OCI-LY1 (cell line): ENCODE results near the gene ASCC2.

Source experiments
- H2AFZ ChIP-seq: fragments of 200-600 bp; sonication (generic), shearing (Covaris generic); 2 replicates; pipeline ENCODE4 v1.6.0; 2014; ENCODE audit warnings: antibody characterized with exemption, mild to moderate bottlenecking, low read length
- H3F3A ChIP-seq: fragments of 200-600 bp; sonication (generic), shearing (Covaris generic); 2 replicates; pipeline ENCODE4 v1.6.0; 2014; ENCODE audit warnings: mild to moderate bottlenecking, antibody characterized with exemption, low read length, moderate library complexity; ENCODE audit not compliant: insufficient read depth
- H3K27ac ChIP-seq: fragments of 200-600 bp; sonication (generic); 2 replicates; pipeline ENCODE4 v1.5.1; 2014; ENCODE audit warnings: low read length, mixed run types, mild to moderate bottlenecking, low read depth; ENCODE audit not compliant: poor library complexity, severe bottlenecking
- H3K27me3 ChIP-seq: fragments of 200-600 bp; sonication (generic); 2 replicates; pipeline ENCODE4 v1.6.0; 2014; ENCODE audit warnings: antibody characterized with exemption, mild to moderate bottlenecking, low read length, moderate library complexity; ENCODE audit not compliant: insufficient read depth
- H3K36me3 ChIP-seq: fragments of 200-600 bp; sonication (generic); 2 replicates; pipeline ENCODE4 v1.6.1; 2014; ENCODE audit warnings: mild to moderate bottlenecking, antibody characterized with exemption, low read length, moderate library complexity, mixed read lengths; ENCODE audit not compliant: insufficient read depth
- H3K4me1 ChIP-seq: fragments of 200-600 bp; sonication (generic); 2 replicates; pipeline ENCODE4 v1.5.1; 2014; ENCODE audit warnings: mild to moderate bottlenecking, low read length, moderate library complexity; ENCODE audit not compliant: insufficient read depth, severe bottlenecking
- H3K4me2 ChIP-seq: fragments of 200-600 bp; sonication (generic), shearing (Covaris generic); 2 replicates; pipeline ENCODE4 v1.6.1; 2014; ENCODE audit warnings: low read length
- H3K4me3 ChIP-seq: fragments of 200-600 bp; sonication (generic); 2 replicates; pipeline ENCODE4 v1.5.1; 2014; ENCODE audit warnings: low read length, low read depth, mild to moderate bottlenecking, mixed read lengths; ENCODE audit not compliant: poor library complexity, severe bottlenecking
- H3K79me2 ChIP-seq: fragments of 200-600 bp; shearing (Covaris generic); 2 replicates; pipeline ENCODE4 v1.6.1; 2016; ENCODE audit warnings: mixed run types, low read length, mixed read lengths; ENCODE audit not compliant: insufficient read depth
- H3K9ac ChIP-seq: fragments of 200-600 bp; sonication (generic), shearing (Covaris generic); 2 replicates; pipeline ENCODE4 v1.6.1; 2014; ENCODE audit warnings: mild to moderate bottlenecking, low read length, mixed read lengths
- H3K9me2 ChIP-seq: fragments of 200-600 bp; sonication (generic), shearing (Covaris generic); 2 replicates; pipeline ENCODE4 v1.6.1; 2014; ENCODE audit warnings: low read depth, mild to moderate bottlenecking, low read length, mixed read lengths
- H3K9me3 ChIP-seq: fragments of 200-600 bp; shearing (Covaris generic); 2 replicates; pipeline ENCODE4 v1.6.1; 2014; ENCODE audit warnings: low read length, mixed read lengths
- H4K20me1 ChIP-seq: fragments of 200-600 bp; sonication (generic), shearing (Covaris generic); 2 replicates; pipeline ENCODE4 v1.6.0; 2016; ENCODE audit warnings: mild to moderate bottlenecking, low read length; ENCODE audit not compliant: insufficient read depth
- CTCF ChIP-seq: fragments of 200-600 bp; sonication (generic), shearing (Covaris generic); IDR thresholded peaks from 2 replicates; pipeline ENCODE4 v1.5.1; 2017; ENCODE audit warnings: mild to moderate bottlenecking, antibody characterized with exemption, low read length, moderate library complexity, mixed read lengths
- EZH2 ChIP-seq: fragments of 200-600 bp; sonication (generic), shearing (Covaris generic); IDR thresholded peaks from 2 replicates; pipeline ENCODE4 v1.8.0; 2017; ENCODE audit warnings: borderline replicate concordance, mixed run types, mild to moderate bottlenecking, antibody characterized with exemption, low read length, moderate library complexity, mixed read lengths

Gene ASCC2

DNA sequence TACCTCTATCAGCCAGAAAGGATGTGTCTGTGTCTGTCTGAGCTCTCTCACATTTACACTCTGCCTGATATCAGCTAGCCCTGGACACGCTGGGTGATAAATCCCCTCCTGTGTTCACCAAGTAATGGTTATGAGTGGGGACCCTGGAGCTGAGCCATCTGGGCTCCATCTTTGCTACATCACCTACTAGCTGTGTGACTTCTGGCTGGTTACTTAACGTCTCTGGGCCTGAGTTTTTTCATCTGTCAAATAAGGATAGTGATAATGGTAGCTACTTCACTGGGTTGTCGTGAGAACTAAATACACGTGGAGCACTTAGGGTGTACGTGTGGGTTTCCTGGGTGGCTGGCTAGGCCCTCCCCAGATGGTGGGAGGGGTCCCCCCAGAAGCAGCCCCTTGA, 48.0 kb downstream of the ASCC2 start:
- Histone ChIP-seq H3K36me3 (peaks cover 61% of the 10 kb centered on the region), H4K20me1 (no peaks in the 10 kb centered on the region), H3K9me3 (no peaks in the 10 kb centered on the region), H3K4me3 (no peak overlapping the region), H3K27me3 (no peaks in the 10 kb centered on the region), H3K27ac (no peak overlapping the region), H3K79me2 (no peaks in the 10 kb centered on the region), H3K9me2 (no peaks in the 10 kb centered on the region), H3K4me1 (no peaks in the 10 kb centered on the region), H3F3A (no peaks in the 10 kb centered on the region), H3K4me2 (no peak overlapping the region), H3K9ac (no peak overlapping the region), H2AFZ (no peak overlapping the region)
- TF ChIP-seq CTCF = no peak
- TF ChIP-seq EZH2 = no peak

DNA sequence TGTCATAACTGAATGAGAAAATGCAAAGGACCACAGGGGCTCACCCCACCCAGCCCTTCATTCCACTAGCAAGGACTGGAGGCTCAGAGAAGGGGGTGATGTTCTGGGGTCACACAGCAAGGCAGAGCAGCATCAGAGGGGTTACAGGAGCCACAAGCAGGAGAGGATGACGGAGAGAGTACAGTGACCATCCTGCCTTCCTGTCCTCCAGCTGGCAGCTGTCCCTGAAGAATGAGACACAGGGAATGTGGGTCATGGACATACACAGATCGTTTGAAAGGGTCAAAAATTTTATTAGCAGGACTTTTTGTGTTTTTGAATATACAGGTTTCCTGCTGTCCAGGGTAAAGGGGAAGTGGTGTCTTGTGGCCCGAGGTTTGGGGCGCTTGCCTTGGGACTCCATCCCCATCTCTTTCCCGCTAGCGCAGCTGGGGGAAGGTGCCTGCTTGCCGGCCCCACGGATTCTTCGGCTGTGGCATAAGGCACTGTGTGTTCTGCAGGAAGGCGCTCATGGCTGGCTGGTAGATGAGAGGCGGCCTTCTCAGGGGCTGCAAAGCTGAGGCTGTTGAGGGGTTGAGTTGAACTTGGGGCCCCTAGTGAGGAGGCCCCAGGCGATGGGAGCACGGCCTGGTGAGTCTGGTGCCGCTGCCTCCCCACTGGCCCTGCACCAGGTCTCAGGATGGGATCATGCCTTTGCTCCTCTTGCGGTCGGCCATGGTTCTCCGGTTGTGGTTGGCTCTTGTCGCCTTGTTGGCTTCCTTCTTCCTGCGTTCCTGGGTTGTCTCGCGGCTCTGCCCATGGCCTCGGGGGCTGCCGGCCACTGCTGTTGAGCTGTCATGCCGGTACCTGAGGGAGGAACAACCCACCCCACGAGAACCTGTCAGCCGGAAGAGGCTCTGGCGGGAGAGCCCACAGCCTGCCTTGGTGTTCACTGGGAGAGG, 49.5 kb downstream of the ASCC2 start:
- Histone ChIP-seq H3K79me2 (no peaks in the 10 kb centered on the region), H4K20me1 (no peaks in the 10 kb centered on the region), H3K9me3 (no peaks in the 10 kb centered on the region), H3K36me3 (peaks cover 59% of the 10 kb centered on the region), H3K27me3 (no peaks in the 10 kb centered on the region), H3K4me3 (no peak overlapping the region), H3K4me2 (no peak overlapping the region), H3K27ac (no peak overlapping the region), H3K9me2 (no peaks in the 10 kb centered on the region), H3K4me1 (no peaks in the 10 kb centered on the region), H3K9ac (no peak overlapping the region), H3F3A (no peaks in the 10 kb centered on the region), H2AFZ (no peak overlapping the region)
- TF ChIP-seq CTCF (no peak), EZH2 (no peak)

DNA sequence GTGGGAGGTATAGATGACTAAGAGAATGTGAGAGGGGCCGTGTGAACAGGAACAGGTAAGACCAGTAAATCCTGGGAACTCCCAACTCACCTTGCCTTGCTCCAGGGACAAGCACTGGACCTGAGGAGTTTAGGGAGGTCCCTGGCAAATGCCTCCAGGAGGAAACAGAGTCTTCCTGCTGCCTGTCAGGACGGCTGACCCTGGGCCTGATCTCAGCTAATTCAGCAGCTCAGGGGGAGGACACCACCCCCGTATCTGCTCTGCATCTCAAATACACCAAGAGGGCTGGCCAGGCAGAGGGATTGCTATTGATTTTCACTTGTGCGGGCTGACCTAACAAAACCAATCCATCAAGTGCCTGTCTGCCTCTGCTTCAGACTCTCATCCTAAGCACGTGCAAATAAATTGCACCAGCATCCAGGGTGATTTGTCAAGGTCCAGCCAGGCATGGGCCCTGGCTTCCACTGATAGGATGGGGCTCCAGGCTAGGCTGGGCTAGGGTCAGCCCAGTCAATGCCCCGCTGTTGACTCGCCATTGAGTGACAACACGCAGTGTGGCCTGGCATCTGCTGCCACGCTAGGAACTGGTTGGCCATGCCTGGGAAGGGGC, 50.6 kb downstream of the ASCC2 start:
- no peaks in the 10 kb centered on the region for H3K4me1 ChIP-seq

More for the DNA sequence above, 50.6 kb downstream of the ASCC2 start:
- no peak overlapping the region for H3K4me2 ChIP-seq
- H3K36me3 ChIP-seq = peaks cover 48% of the 10 kb centered on the region
- H3F3A ChIP-seq = no peaks in the 10 kb centered on the region
- H2AFZ ChIP-seq = no peak overlapping the region
- no peak overlapping the region for H3K4me3 ChIP-seq
- no peaks in the 10 kb centered on the region for H3K9me2 ChIP-seq
- no peak overlapping the region for H3K27ac ChIP-seq
- H4K20me1 ChIP-seq = no peaks in the 10 kb centered on the region
- H3K27me3 ChIP-seq = no peaks in the 10 kb centered on the region
- no peaks in the 10 kb centered on the region for H3K79me2 ChIP-seq
- TF ChIP-seq CTCF (no peak), EZH2 (no peak)
- no peak overlapping the region for H3K9ac ChIP-seq
- no peaks in the 10 kb centered on the region for H3K9me3 ChIP-seq
